ENCODE measurements around the gene KSR1.

The KSR1 gene

DNA sequence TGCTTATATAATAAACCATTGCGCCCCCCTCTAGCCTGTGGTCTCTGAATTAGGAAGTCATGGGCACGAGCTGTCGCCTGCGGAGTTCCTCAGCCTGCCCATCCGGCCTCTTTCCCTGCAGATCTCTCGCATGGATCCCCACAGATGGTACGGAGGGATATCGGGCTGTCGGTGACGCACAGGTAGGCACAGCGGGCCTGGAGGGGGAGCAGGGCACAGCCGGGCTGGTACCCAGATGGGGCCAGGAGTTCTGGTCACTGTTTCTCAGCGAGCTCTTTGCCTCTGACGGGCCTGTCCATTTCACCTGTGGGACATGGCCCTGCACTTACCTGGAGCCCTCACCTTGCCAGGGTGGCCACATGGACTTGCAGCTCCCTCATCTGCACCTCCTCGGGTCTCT lies 132.1 kb downstream of the KSR1 start:
- no peak overlapping the region for H3K4me3 ChIP-seq (ENCODE audit: low read length)
- no peak for TF ChIP-seq CTCF (conservative IDR thresholded peaks at IDR 0.05; ENCODE audit: low read depth, low read length)
- DNase-seq (ENCODE audit: low read depth): no peak

DNA sequence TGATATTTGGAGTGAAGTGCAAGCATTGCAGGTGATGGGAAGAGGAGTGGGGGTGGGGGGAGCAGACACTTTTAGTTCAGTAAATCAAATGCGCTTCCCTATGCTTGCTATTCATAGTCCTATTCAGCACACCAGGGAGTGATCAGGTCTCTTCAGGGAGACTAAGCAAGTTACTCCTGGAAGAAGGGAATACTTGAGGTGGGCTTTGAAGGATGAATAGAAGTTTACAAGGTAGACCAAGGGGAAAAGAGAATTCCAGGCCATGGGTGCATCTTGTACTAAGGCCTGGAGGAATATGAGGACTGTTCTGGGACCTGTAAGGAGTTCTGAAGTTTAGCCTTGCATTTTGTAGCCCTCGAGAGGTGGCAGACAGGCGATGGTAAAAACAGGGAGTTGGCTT lies 134.6 kb downstream of the KSR1 start:
- DNase-seq (ENCODE audit: low read depth): no peak
- no peak overlapping the region for H3K4me3 ChIP-seq (ENCODE audit: low read length)

DNA sequence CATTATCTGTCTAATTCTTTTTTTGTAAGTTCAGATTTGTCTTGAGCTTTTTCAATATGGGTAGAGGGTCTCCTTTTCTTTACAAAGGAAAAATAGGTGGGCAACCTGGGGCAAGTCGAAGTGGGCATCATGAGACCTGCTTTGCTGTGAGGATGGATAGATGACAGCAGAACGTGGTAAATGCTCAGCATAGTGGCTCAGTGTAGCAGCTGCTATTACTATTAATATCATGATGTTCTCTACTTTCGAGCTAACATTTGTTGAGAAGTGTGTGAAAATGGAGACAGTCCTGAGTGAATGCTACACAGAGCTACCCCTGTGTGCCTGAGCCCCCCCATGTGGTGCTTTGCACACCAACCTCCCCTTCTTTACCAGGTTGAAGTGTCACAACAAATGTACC lies 135.7 kb downstream of the KSR1 start:
- no peak for DNase-seq (ENCODE audit: low read depth)
- no peak for TF ChIP-seq CTCF (conservative IDR thresholded peaks at IDR 0.05; ENCODE audit: low read depth, low read length)

More for the DNA sequence above, 134.6 kb downstream of the KSR1 start:
- no peak for TF ChIP-seq CTCF (conservative IDR thresholded peaks at IDR 0.05; ENCODE audit: low read depth, low read length)

DNA sequence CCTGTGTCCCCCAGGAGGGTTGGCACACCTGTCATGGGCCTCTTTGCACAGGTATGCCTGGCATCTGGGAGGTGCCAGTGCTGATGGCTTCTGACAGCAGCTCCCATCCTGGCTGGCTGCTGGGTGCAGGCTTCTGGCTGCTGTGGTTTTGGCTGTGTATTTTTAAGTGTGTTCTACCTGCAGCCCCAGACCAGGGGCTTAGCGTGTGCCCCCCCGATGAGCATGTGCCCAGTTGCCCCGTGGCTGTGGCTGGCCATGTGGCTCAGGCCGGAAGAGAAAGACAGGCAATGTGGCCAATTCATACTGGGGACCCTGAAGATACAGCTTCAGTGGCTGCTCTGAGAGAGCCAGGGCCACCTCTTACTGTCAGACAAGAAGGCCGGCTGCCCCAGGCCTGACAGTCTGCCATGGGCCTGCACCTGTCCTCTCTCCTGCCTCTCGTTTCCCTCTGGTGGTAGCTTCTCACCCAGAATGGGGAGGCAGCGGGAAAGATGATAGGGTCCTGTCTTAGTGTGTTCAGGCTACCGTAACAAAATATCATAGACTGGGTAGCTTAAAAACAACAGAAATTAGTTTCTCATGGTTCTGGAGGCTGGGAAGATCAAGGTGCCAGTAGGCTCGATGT lies 137.1 kb downstream of the KSR1 start:
- no peak for DNase-seq (ENCODE audit: low read depth)
- H3K4me3 ChIP-seq (ENCODE audit: low read length): no peak overlapping the region
- TF ChIP-seq CTCF (conservative IDR thresholded peaks at IDR 0.05; ENCODE audit: low read depth, low read length): peak; percentile 2

More for the DNA sequence above, 135.7 kb downstream of the KSR1 start:
- no peak overlapping the region for H3K4me3 ChIP-seq (ENCODE audit: low read length)

- no peak for DNase-seq (ENCODE audit: low read depth)
- TF ChIP-seq CTCF (conservative IDR thresholded peaks at IDR 0.05; ENCODE audit: low read depth, low read length): no peak
- no peak overlapping the region for H3K4me3 ChIP-seq (ENCODE audit: low read length)
Observed at GRCh38 chr17:27593857-27594255, 137.6 kb downstream of the KSR1 start.

DNA sequence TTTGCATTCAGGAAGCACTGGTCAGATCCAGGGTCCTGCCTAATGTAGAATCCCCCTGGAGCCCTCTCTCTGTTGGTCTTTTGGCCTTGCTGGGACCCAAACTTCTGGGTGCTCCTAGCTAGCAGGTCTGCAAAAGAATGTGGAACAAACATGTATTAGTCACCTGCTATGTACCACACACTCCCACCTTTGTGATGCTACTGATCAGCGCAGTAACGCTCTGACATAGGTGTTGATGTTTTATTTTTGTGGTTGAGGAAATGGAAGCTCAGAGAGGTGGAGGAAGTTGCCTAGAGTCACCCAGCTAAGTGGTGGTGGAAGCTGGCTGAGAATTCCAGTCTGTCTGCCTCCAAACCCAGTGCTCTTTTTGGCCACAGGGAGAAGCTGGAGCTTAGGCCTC lies 139.0 kb downstream of the KSR1 start:
- no peak for DNase-seq (ENCODE audit: low read depth)
- no peak for TF ChIP-seq CTCF (conservative IDR thresholded peaks at IDR 0.05; ENCODE audit: low read depth, low read length)
- no peak overlapping the region for H3K4me3 ChIP-seq (ENCODE audit: low read length)

- no peak for DNase-seq (ENCODE audit: low read depth)
- TF ChIP-seq CTCF (conservative IDR thresholded peaks at IDR 0.05; ENCODE audit: low read depth, low read length): no peak
- no peak overlapping the region for H3K4me3 ChIP-seq (ENCODE audit: low read length)
Observed at GRCh38 chr17:27596096-27596495, 139.8 kb downstream of the KSR1 start.

Data from retinal pigment epithelial cell (primary cell).